K562 (cell line): ENCODE results near the gene FAM200A. TPM values are rescaled to one million over a fixed set of nuclear protein-coding genes. Genes with fewer than 3 reads are reported as not detected.

Source experiments
- C11orf30 ChIP-seq: fragments of 450-650 bp; IDR thresholded peaks from 2 replicates; pipeline ENCODE4 v1.6.1; 2016; ENCODE audit warnings: low read depth, mild to moderate bottlenecking
- CAMTA2 ChIP-seq: fragments of 250-450 bp; sonication (Bioruptor Pico); conservative IDR thresholded peaks from 2 replicates; pipeline ENCODE4 v1.5.1; 2022
- ELF2 ChIP-seq: fragments of 250-450 bp; sonication (Bioruptor Pico); IDR thresholded peaks from 2 replicates; pipeline ENCODE4 v1.5.0; 2021; ENCODE audit warnings: mild to moderate bottlenecking
- FOXA1 ChIP-seq: fragments of 450-650 bp; IDR thresholded peaks from 2 replicates; pipeline ENCODE4 v1.6.1; 2016; ENCODE audit warnings: mild to moderate bottlenecking, borderline replicate concordance
- MAFK ChIP-seq: IDR thresholded peaks from 2 replicates; pipeline ENCODE4 v1.6.1; 2011; ENCODE audit warnings: low read length, improper control_type of control experiment
- MXI1 ChIP-seq: IDR thresholded peaks from 2 replicates; pipeline ENCODE4 v1.6.1; 2011; ENCODE audit warnings: low read depth, mild to moderate bottlenecking, improper control_type of control experiment, low read length
- POLR2G ChIP-seq: fragments of 200-400 bp; formaldehyde crosslinking; IDR thresholded peaks from 2 replicates; pipeline ENCODE4 v1.6.1; 2017; ENCODE audit warnings: low read depth, mild to moderate bottlenecking, antibody characterized with exemption, low read length, moderate library complexity
- SETDB1 ChIP-seq: IDR thresholded peaks from one replicate; pipeline ENCODE4 v1.6.1; 2012; ENCODE audit warnings: low read length, control low read depth, inconsistent platforms
- SIN3A ChIP-seq, 2 experiments: fragments of 150-350 bp in 1 of 2; IDR thresholded peaks; 2 replicates each; pipeline ENCODE4 v1.6.1; 2011 to 2016; ENCODE audit warnings: borderline replicate concordance in 2 of 2, low read depth in 2 of 2, low read length in 2 of 2, mild to moderate bottlenecking in 2 of 2, moderate library complexity in 2 of 2; ENCODE audit not compliant: control insufficient read depth in 1 of 2
- TBP ChIP-seq: optimal IDR thresholded peaks from 2 replicates; pipeline ENCODE3; 2011; ENCODE audit warnings: low read depth, low read length, improper control_type of control experiment
- ZNF133 ChIP-seq: fragments of 250-450 bp; sonication (Bioruptor Pico); IDR thresholded peaks from 2 replicates; pipeline ENCODE4 v1.4.0; 2020; ENCODE audit warnings: mild to moderate bottlenecking
- ZNF197 ChIP-seq: fragments of 200-800 bp; sonication (Bioruptor generic); IDR thresholded peaks from 2 replicates; pipeline ENCODE4 v1.6.1; 2016; ENCODE audit warnings: low read depth, missing genetic modification characterization, missing compliant biosample characterization
- ZNF436 ChIP-seq: fragments of 250-450, 450-650 bp; sonication (Bioruptor Pico); formaldehyde crosslinking; IDR thresholded peaks from 2 replicates; pipeline ENCODE4 v1.7.0; 2020; ENCODE audit warnings: mild to moderate bottlenecking
- ZNF586 ChIP-seq: fragments of 450-650 bp; formaldehyde crosslinking; conservative IDR thresholded peaks from 2 replicates; pipeline ENCODE4 v1.4.0; 2020; ENCODE audit warnings: mild to moderate bottlenecking, moderate library complexity
- polyA plus RNA-seq, 8 experiments: library from polyadenylated mRNA; depleted of rRNA in 4 of 8; stranded (reverse) in 5 of 8; unstranded in 3 of 8; fragments of >200 nt; fragmentation: Nextera tagmentation in 2 of 8; fragmentation: Illumina TruSeq in 1 of 8; extraction: Ambion mirVana in 2 of 8; extraction: Trizol in 1 of 8; gene quantifications; 2 replicates each; pipeline versions ENCODE4 v1.2.1 to v1.2.3, GENCODE V29; 2011 to 2014; ENCODE audit warnings: inconsistent platforms in 1 of 8, missing spikeins in 1 of 8
- total RNA-seq, 7 experiments: library from RNA; depleted of rRNA in 6 of 7; stranded (reverse); fragments of >200 nt in 6 of 7; fragmentation: Illumina TruSeq in 2 of 7; extraction: Trizol in 2 of 7; gene quantifications; 2 replicates each; pipeline versions ENCODE4 v1.2.1 to v1.2.3, GENCODE V29; 2011 to 2021; ENCODE audit warnings: low replicate concordance in 1 of 7
- TF ChIP-seq, protein P1 (sequence below): fragments of 200-800 bp; sonication (Bioruptor generic); IDR thresholded peaks from 2 replicates; pipeline ENCODE4 v1.6.1; 2017; ENCODE audit warnings: missing genetic modification characterization, missing compliant biosample characterization
- TF ChIP-seq, protein P2 (sequence below): sonication (generic); formaldehyde crosslinking; IDR thresholded peaks from 2 replicates; pipeline ENCODE4 v1.9.0; 2022; ENCODE audit warnings: mild to moderate bottlenecking, missing genetic modification reagents
- TF ChIP-seq, protein P3 (sequence below): fragments of 150-350 bp; IDR thresholded peaks from 2 replicates; pipeline ENCODE4 v1.6.1; 2014; ENCODE audit warnings: low read depth, mild to moderate bottlenecking, low read length, borderline replicate concordance
- TF ChIP-seq, protein P4 (sequence below), 3 experiments: fragments of 200-800 bp in 1 of 3; sonication (Bioruptor generic) in 1 of 3; sonication (generic) in 1 of 3; formaldehyde crosslinking in 1 of 3; IDR thresholded peaks; 2 replicates each; pipeline versions ENCODE4 v1.6.1 to v1.8.0; 2016 to 2022; ENCODE audit warnings: mild to moderate bottlenecking in 2 of 3, missing compliant biosample characterization in 2 of 3, missing genetic modification characterization in 2 of 3, missing genetic modification reagents in 1 of 3

FAM200A gene
- total and polyA plus RNA-seq, 9 of the 15 experiments (the other 6 are each of a cell fraction or from before 2014, with no cell fraction given), result 3.3 to 11.2 (median 8.3) TPM

DNA sequence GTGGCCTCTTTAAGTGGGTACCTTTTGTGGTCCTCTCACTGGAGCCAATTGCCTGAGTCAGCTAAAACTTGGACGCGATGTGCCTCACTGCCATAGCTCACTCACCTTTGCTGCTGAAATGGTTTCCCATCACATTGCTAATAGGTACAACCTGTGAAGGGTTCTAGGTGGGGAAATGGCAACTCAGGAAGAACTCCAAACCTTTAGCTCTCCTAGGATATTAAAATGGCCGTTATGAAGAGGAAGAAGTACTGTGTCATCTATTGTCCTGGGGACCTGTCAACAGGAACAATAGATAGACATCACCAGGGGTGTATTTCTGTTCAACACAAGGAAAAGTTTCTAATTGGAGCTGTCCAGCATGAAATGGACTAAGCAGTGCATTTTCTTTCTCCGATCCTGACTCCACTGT lies 5.3 kb upstream of the FAM200A start (continued):
- TF ChIP-seq, protein P1, sequence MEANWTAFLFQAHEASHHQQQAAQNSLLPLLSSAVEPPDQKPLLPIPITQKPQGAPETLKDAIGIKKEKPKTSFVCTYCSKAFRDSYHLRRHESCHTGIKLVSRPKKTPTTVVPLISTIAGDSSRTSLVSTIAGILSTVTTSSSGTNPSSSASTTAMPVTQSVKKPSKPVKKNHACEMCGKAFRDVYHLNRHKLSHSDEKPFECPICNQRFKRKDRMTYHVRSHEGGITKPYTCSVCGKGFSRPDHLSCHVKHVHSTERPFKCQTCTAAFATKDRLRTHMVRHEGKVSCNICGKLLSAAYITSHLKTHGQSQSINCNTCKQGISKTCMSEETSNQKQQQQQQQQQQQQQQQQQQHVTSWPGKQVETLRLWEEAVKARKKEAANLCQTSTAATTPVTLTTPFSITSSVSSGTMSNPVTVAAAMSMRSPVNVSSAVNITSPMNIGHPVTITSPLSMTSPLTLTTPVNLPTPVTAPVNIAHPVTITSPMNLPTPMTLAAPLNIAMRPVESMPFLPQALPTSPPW (CRISPR knock-in tag), result no peak
- TF ChIP-seq MAFK (peak; percentile 91), TBP (no peak), ZNF197 (no peak), MXI1 (no peak), FOXA1 (no peak), ELF2 (CRISPR knock-in tag) (no peak), CAMTA2 (no peak), ZNF436 (CRISPR knock-in tag) (no peak), POLR2G (no peak), SIN3A (IDR thresholded peaks at IDR 0.05; ENCODE audit: borderline replicate concordance in 2 of 2, control insufficient read depth in 1 of 2, low read depth in 2 of 2, low read length in 2 of 2) (peak in 1 of 2 experiments; percentile 88; a peak in 2 of 4 replicates), SETDB1 (no peak), ZNF586 (no peak), ZNF133 (CRISPR knock-in tag) (no peak), C11orf30 (peak; percentile 93)
- TF ChIP-seq, protein P2, sequence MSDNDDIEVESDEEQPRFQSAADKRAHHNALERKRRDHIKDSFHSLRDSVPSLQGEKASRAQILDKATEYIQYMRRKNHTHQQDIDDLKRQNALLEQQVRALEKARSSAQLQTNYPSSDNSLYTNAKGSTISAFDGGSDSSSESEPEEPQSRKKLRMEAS (CRISPR knock-in tag), result no peak
- TF ChIP-seq, protein P3, sequence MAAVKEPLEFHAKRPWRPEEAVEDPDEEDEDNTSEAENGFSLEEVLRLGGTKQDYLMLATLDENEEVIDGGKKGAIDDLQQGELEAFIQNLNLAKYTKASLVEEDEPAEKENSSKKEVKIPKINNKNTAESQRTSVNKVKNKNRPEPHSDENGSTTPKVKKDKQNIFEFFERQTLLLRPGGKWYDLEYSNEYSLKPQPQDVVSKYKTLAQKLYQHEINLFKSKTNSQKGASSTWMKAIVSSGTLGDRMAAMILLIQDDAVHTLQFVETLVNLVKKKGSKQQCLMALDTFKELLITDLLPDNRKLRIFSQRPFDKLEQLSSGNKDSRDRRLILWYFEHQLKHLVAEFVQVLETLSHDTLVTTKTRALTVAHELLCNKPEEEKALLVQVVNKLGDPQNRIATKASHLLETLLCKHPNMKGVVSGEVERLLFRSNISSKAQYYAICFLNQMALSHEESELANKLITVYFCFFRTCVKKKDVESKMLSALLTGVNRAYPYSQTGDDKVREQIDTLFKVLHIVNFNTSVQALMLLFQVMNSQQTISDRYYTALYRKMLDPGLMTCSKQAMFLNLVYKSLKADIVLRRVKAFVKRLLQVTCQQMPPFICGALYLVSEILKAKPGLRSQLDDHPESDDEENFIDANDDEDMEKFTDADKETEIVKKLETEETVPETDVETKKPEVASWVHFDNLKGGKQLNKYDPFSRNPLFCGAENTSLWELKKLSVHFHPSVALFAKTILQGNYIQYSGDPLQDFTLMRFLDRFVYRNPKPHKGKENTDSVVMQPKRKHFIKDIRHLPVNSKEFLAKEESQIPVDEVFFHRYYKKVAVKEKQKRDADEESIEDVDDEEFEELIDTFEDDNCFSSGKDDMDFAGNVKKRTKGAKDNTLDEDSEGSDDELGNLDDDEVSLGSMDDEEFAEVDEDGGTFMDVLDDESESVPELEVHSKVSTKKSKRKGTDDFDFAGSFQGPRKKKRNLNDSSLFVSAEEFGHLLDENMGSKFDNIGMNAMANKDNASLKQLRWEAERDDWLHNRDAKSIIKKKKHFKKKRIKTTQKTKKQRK, result no peak
- TF ChIP-seq, protein P4, sequence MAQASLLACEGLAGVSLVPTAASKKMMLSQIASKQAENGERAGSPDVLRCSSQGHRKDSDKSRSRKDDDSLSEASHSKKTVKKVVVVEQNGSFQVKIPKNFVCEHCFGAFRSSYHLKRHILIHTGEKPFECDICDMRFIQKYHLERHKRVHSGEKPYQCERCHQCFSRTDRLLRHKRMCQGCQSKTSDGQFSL (CRISPR knock-in tag; IDR thresholded peaks at IDR 0.05), result no peak
- TF ChIP-seq, protein P4 (tag; IDR thresholded peaks at IDR 0.05), result no peak
